ENCODE data around the gene PTH2R.

Gene PTH2R

GRCh38 chr2:208399201-208399600 is 7.4 kb upstream of the PTH2R start:
- DNase-seq (ENCODE audit: low spot score) = no peak
- no peak for TF ChIP-seq CTCF (IDR thresholded peaks at IDR 0.05; ENCODE audit: extremely low read depth, missing control alignments)

GRCh38 chr2:208407667-208408066 is 1.1 kb downstream of the PTH2R start:
- peak; percentile 41 for DNase-seq (ENCODE audit: low spot score)
- TF ChIP-seq CTCF (IDR thresholded peaks at IDR 0.05; ENCODE audit: extremely low read depth, missing control alignments) = no peak

GRCh38 chr2:208413931-208414330 is 7.3 kb downstream of the PTH2R start:
- no peak for DNase-seq (ENCODE audit: low spot score)
- TF ChIP-seq CTCF (IDR thresholded peaks at IDR 0.05; ENCODE audit: extremely low read depth, missing control alignments) = no peak

DNA sequence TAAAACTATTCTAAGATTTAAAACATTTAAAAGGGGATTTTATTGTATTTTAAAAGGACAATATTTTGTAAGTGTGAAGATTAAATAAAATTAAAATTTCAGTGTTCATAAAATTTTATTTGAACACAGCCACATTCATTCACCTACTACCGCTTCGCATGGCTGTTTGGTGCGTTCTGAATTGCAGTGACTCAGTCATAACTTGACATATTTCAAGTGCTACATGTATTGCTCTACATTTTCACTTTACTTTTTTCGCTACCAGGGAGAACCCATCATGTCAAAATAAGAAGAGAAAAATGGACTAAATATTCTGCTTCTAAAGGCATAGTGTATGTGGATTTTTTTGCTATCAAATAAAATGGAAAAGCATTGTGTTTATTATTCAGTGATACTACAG is 8.7 kb downstream of the PTH2R start:
- no peak for TF ChIP-seq CTCF (IDR thresholded peaks at IDR 0.05; ENCODE audit: extremely low read depth, missing control alignments)
- DNase-seq (ENCODE audit: low spot score) = no peak

GRCh38 chr2:208415897-208416296 is 9.3 kb downstream of the PTH2R start:
- peak; percentile 23 for DNase-seq (ENCODE audit: low spot score)
- no peak for TF ChIP-seq CTCF (IDR thresholded peaks at IDR 0.05; ENCODE audit: extremely low read depth, missing control alignments)

DNA sequence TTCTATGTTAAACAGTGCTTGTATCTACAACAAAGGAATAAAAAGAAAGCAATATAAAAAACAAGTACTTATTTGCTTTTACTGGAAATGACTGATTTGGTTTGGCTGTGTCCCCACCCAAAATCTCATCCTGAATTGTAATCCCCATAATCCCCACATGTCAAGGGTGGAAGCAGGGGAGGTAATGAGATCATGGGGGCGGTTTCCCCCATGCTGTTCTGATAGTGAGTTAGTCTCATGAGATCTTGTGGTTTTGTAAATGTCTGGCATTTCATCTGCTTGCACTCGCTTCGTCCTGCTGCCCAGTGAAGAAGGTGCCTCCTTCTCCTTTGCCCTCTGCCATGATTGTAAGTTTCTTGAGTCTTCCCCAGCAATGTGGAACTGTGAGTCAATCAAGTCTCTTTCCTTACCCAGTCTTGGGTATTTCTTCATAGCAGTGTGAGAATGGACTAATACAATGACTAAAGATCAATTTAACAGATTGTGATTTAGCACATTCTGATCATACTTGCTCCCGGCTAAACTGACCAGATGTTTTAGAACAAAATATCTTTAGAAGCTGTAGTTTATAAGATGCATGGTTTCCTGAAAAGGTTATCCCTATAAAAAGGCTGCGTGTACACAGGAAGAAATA is 19.9 kb downstream of the PTH2R start:
- no peak for TF ChIP-seq CTCF (IDR thresholded peaks at IDR 0.05; ENCODE audit: extremely low read depth, missing control alignments)
- no peak for DNase-seq (ENCODE audit: low spot score)

DNA sequence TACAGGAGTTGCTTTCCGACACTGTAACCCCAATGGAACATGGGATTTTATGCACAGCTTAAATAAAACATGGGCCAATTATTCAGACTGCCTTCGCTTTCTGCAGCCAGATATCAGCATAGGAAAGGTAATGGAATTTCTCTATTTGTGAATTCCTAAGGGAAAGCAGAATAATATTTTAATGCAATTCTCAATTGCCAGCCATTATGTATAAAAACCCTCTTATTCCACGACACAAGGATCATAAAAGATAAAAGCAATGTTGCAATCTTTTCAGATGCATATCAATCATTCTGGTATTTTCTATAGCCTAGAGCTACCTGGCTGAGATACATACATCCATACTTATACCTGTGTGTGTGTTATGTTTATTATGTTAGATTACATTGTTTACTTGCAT is 31.2 kb downstream of the PTH2R start:
- no peak for TF ChIP-seq CTCF (IDR thresholded peaks at IDR 0.05; ENCODE audit: extremely low read depth, missing control alignments)
- DNase-seq (ENCODE audit: low spot score) = no peak
